Fibroblast of lung (primary cell): ENCODE results near the gene KCNJ10.

ENCODE experiments used
- EZH2 ChIP-seq: IDR thresholded peaks from 2 replicates; pipeline ENCODE4 v1.5.1; 2012; ENCODE audit warnings: low read length, control low read depth, mild to moderate bottlenecking; ENCODE audit errors: missing control alignments
- TF ChIP-seq, protein P1 (sequence below), 2 donors: IDR thresholded peaks in 1 of 2; conservative IDR thresholded peaks in 1 of 2; 1 replicate in 1 of 2; 2 replicates in 1 of 2; pipeline ENCODE4 v1.5.1; 2011 to 2012; ENCODE audit warnings: low read length in 2 of 2, control low read depth in 1 of 2, inconsistent platforms in 1 of 2, low read depth in 1 of 2, mild to moderate bottlenecking in 1 of 2

DNA sequence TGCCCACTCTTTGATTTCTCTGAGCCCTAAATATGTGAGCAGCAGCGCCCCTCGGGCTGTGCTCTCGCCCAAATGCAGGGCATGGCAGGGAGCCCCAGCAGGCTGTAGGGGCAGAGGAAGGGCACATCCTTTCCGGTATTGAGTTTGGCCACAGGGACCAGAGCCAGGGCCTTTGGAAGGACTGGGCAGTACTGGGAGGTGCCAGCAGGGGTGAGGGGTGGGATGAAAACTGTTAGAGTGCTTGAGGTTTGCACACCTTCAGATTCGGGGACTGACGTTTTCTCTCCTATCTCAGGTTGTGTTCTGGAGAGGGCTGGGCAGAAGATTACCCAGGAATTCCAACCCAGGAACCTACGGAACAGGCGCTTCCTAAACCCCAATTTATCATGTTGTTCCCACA, 43.4 kb upstream of the KCNJ10 start:
- TF ChIP-seq, protein P1, sequence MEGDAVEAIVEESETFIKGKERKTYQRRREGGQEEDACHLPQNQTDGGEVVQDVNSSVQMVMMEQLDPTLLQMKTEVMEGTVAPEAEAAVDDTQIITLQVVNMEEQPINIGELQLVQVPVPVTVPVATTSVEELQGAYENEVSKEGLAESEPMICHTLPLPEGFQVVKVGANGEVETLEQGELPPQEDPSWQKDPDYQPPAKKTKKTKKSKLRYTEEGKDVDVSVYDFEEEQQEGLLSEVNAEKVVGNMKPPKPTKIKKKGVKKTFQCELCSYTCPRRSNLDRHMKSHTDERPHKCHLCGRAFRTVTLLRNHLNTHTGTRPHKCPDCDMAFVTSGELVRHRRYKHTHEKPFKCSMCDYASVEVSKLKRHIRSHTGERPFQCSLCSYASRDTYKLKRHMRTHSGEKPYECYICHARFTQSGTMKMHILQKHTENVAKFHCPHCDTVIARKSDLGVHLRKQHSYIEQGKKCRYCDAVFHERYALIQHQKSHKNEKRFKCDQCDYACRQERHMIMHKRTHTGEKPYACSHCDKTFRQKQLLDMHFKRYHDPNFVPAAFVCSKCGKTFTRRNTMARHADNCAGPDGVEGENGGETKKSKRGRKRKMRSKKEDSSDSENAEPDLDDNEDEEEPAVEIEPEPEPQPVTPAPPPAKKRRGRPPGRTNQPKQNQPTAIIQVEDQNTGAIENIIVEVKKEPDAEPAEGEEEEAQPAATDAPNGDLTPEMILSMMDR (conservative IDR thresholded peaks at IDR 0.05 in 1 of 2, IDR thresholded peaks at IDR 0.05 in 1 of 2; ENCODE audit: low read depth in 1 of 2, low read length in 2 of 2), result no peak
- TF ChIP-seq EZH2, result no peak
